Stimulated activated naive B cell treated with anti-CD40 and anti-IgM and Interleukin-4, amounts not matched to agents 10 μg/mL and 1 μg/mL and 100 μg/mL, for 72 hours (primary cell): ENCODE results near the gene BAHCC1.

Experiments used
- ATAC-seq, 2 donors: fragments of 150-1000 bp; cut with Tn5 transposase; replicated peaks; 2 replicates each; pipeline ENCODE4 v1.10.0; 2021; ENCODE audit warnings: moderate library complexity in 1 of 2
- DNase-seq: peaks from one replicate; pipeline ENCODE4 v3.0.0; 2021
- H3K27ac Mint-ChIP-seq: one replicate; pipeline ENCODE4 v1.8.0; 2022; ENCODE audit warnings: mild to moderate bottlenecking, mixed read lengths
- H3K27me3 Mint-ChIP-seq, 2 donors: one replicate each; pipeline ENCODE4 v1.8.0; 2022; ENCODE audit warnings: mixed read lengths in 2 of 2
- H3K36me3 Mint-ChIP-seq, 2 donors: one replicate each; pipeline ENCODE4 v1.8.0; 2022; ENCODE audit warnings: mixed read lengths in 2 of 2, mild to moderate bottlenecking in 1 of 2
- H3K4me1 Mint-ChIP-seq, 2 donors: one replicate each; pipeline ENCODE4 v1.8.0; 2022; ENCODE audit warnings: mixed read lengths in 2 of 2, mild to moderate bottlenecking in 1 of 2
- H3K4me3 Mint-ChIP-seq, 2 donors: one replicate each; pipeline ENCODE4 v1.8.0; 2022; ENCODE audit warnings: mild to moderate bottlenecking in 2 of 2, mixed read lengths in 2 of 2, moderate library complexity in 1 of 2
- H3K9me3 Mint-ChIP-seq, 2 donors: one replicate each; pipeline ENCODE4 v1.8.0; 2022; ENCODE audit warnings: mixed read lengths in 2 of 2, mild to moderate bottlenecking in 1 of 2

Gene BAHCC1

DNA sequence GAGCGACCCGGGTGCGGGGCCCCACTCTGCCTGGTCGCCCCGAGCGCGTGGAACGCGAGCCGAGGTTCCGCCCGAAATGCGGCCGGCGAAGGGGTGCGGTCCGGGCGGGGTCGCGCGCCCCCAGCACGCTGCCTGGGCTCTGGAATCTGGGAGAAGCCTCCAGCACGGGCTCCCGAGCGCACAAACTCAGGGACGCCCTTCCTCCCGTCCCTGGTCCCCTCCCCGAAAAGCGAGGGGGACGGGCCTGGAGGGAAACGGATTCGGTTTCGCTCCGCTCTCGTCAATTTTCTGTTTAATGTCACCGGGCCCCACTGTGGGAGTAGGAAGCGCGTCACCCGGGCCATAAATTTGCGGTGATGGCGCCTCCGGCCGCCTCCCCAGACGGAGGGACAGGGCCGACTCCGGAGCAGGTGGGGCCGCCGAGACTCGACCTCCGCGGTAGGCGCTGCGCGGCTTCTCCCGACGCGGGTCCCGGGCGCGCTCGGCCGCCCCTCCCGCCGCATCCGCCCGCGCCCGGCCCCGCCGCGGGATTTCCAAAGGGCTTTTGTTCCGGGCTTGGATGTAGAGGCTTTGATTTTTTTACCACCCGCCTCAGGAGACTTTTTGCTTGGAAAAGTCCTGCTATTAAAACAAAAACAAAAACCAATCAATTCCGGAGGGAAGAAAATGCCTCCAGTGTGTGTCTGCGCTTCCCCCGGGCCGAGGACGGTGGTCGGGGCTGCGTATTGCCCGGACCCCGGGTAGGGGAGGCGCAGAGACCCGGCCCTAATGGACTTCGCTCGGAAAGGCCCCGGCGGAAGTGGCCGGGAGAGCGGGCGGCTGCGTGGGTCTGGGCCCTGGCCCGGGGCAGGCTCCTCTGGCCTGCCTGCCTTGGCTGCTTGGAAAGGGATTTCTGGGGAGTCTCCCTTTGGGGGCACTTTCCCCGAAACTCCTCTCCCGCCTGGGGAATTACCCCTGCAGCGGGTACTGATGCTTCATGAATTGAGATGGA is 7.9 kb upstream of the BAHCC1 start:
- Mint-ChIP-seq H3K27me3 (peaks cover 53 to 74% of the 10 kb centered on the region in 2 donors), H3K4me1 (peaks cover 5 to 10% of the 10 kb centered on the region in 2 donors), H3K36me3 (no peaks in the 10 kb centered on the region), H3K27ac (peak overlapping the region; percentile 84), H3K9me3 (no peaks in the 10 kb centered on the region), H3K4me3 (peak overlapping the region; percentile 84 to 85)
- peak; percentile 79 to 82 for ATAC-seq
- peak; percentile 58 for DNase-seq

- ATAC-seq = no peak
- Mint-ChIP-seq H3K36me3 (no peaks in the 10 kb centered on the region), H3K9me3 (no peaks in the 10 kb centered on the region), H3K27me3 (peaks cover 58 to 76% of the 10 kb centered on the region in 2 donors), H3K4me3 (peak overlapping the region in 1 of 2 donors; percentile 85), H3K27ac (no peak overlapping the region), H3K4me1 (peaks cover 6 to 10% of the 10 kb centered on the region in 2 donors)
- DNase-seq = no peak
Observed at GRCh38 chr17:81388091-81388611, 7.1 kb upstream of the BAHCC1 start.

DNA sequence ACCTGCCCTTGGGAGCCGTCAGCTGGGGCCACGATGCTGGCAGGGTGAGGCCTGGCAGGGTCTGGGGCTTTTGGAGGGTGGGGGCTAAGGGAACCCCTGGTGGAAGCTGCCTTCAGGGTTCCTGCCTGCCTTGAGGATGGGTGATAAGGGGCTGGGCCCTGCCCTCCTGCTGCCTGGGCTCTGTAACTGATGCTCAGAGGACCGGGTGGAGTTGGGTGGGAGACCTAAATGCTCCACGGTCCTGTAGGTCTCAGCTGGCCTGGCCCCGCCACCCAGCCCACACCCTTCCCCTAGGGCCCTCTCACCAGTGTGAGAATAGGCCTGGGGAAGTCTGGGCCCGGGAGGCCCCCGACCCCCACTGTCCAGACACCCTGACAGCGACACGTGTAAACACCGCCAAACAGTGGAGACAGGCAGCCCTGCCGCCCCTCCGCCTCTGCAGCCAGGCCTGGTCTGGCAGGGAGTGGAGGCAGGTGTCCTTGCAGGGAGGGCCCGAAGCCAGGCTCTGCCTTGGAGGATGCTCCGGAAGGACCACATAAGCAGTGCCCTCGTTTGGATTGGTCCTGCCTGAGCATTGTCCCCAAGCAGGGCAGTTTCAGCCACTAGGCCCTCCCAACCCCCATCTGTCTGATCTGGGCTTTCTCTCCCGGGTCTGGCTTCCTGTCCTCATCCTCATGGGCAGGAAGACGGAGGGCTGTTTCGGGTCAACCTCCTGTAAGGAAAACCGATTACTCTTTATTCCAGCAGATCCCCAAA is 6.5 kb upstream of the BAHCC1 start:
- Mint-ChIP-seq H3K27ac (no peak overlapping the region), H3K9me3 (no peaks in the 10 kb centered on the region), H3K4me1 (peaks cover 6 to 11% of the 10 kb centered on the region in 2 donors), H3K4me3 (no peak overlapping the region), H3K36me3 (no peaks in the 10 kb centered on the region), H3K27me3 (peaks cover 54 to 70% of the 10 kb centered on the region in 2 donors)
- no peak for ATAC-seq
- no peak for DNase-seq

- Mint-ChIP-seq H3K4me3 (no peak overlapping the region), H3K9me3 (no peaks in the 10 kb centered on the region), H3K36me3 (no peaks in the 10 kb centered on the region), H3K27me3 (peaks cover 61 to 77% of the 10 kb centered on the region in 2 donors), H3K4me1 (peaks cover 10 to 19% of the 10 kb centered on the region in 2 donors), H3K27ac (no peak overlapping the region)
- DNase-seq (no peak), ATAC-seq (no peak)
Observed at GRCh38 chr17:81389585-81389984, 5.7 kb upstream of the BAHCC1 start.

DNA sequence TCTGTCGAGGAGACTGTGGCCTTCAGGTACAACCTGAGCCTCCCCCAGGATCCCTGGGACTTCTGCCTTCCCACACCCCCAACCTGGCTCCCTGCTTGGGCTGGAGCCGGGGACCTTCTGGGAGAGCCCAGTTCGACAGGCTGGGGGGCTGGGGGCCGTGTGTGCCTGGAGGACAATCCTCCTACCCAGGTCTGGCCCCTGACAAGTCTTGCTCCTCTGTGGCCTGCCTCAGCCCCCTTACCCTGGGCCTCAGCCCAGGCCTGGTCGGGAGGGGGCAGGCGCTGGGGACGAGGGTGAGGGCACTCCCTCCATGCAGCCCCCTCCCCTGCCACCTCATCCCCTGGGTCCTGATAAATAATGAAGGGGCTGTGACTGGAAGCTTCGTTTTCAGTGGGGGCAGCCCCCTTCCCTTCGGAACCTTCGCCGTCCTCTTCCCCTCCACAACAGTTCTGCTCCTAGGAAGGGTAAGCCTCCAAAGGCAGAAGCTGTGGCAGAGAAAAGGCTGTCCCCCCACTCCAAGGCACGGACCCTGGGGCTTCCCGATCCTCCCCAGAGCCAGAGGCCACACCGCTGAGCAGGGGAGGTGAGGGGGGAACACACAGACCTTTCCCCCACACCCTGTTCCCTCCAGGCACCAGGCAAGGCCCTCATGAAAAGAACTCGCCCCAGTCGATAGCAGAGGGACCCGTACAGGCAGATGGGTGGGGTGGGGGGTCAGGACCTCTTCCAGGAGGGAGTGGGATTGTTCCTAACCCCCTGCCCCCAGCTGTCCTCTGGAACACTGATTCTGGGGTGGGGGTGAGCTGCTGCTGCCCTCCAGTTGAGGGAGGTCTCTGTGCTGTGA is 5.0 kb upstream of the BAHCC1 start:
- H3K4me3 Mint-ChIP-seq = no peak overlapping the region
- H3K36me3 Mint-ChIP-seq = no peaks in the 10 kb centered on the region
- H3K27me3 Mint-ChIP-seq = peaks cover 60 to 77% of the 10 kb centered on the region in 2 donors
- ATAC-seq = no peak
- DNase-seq = no peak
- H3K27ac Mint-ChIP-seq = no peak overlapping the region
- no peaks in the 10 kb centered on the region for H3K9me3 Mint-ChIP-seq
- peaks cover 11 to 24% of the 10 kb centered on the region in 2 donors for H3K4me1 Mint-ChIP-seq

DNA sequence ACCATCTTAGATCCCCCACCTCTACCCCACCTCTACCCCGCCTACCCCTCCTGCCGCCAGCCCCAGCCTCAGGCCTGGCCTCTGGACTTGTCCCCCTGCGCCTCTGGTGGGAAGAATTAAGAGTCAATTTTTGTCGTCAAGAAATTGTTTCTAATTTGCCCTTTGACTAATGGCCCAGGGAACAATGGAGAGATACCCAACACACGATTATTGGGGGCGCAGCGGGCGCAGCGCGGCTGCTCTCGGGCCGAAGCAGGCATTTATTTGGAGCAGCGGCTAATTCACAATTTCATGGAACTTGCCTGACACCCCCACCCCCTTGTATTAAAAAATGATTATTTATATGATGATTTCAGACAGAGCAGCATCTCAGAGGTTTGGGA is 4.4 kb upstream of the BAHCC1 start:
- H3K27me3 Mint-ChIP-seq = peaks cover 55 to 74% of the 10 kb centered on the region in 2 donors
- no peaks in the 10 kb centered on the region for H3K36me3 Mint-ChIP-seq
- ATAC-seq = no peak
- H3K4me3 Mint-ChIP-seq = no peak overlapping the region
- H3K4me1 Mint-ChIP-seq = peaks cover 12 to 25% of the 10 kb centered on the region in 2 donors
- H3K27ac Mint-ChIP-seq = no peak overlapping the region
- no peak for DNase-seq
- no peaks in the 10 kb centered on the region for H3K9me3 Mint-ChIP-seq

GRCh38 chr17:81391293-81391935 is 3.8 kb upstream of the BAHCC1 start:
- H3K9me3 Mint-ChIP-seq = no peaks in the 10 kb centered on the region
- no peak overlapping the region for H3K27ac Mint-ChIP-seq
- H3K36me3 Mint-ChIP-seq = no peaks in the 10 kb centered on the region
- DNase-seq (no peak), ATAC-seq (no peak)
- H3K27me3 Mint-ChIP-seq = peaks cover 50 to 68% of the 10 kb centered on the region in 2 donors
- no peak overlapping the region for H3K4me3 Mint-ChIP-seq
- peaks cover 9 to 20% of the 10 kb centered on the region in 2 donors for H3K4me1 Mint-ChIP-seq

DNA sequence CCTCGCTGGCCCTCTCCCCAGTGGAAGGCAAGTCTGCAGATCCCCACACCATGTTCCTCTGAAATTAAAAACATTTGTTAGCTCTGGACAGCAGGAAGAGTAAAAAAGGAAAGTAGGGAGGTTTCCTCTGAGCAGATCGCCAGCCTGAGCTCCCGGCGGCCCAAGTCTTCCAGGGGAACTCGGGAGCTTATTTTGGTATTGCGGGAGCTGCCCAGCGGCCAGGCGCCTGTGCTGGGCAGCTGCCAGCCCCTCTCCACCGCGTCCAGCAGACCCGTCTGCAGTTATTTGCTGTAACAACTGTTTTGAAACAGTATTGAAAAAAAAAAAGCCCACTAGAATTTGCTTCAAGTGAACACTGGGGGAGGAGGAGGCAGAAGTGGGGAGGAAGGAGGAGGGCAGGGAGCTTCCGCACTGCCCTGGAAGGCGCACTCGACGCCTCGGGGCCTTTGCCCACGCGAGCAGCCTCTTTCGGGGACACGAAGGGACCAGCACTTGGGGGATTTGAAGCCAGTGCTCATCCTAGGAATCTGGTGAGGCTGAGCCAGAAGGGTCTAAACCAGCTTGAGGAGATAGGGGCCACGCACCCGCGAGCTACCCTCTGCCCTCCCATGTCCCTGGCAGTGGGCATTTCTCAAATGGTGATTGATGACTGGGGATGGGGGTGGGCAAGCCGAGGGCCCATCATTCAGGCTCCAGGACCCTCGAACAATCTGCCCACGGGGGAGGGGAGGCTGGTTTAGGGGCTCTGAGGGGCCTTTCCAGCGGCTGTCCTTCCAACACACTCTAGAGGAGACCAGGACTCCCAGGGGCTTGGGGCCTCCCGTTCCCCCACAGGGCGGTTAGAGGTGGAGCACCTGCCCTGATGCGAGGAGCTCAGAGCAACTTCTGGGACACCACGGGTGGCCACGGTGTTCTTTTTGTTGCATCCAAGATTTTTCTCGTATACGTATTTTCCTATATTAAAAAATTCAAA is 3.0 kb upstream of the BAHCC1 start:
- Mint-ChIP-seq H3K36me3 (no peaks in the 10 kb centered on the region), H3K9me3 (no peaks in the 10 kb centered on the region), H3K4me3 (peak overlapping the region; percentile 39 to 61), H3K27me3 (peaks cover 49 to 72% of the 10 kb centered on the region in 2 donors), H3K4me1 (peaks cover 9 to 17% of the 10 kb centered on the region in 2 donors), H3K27ac (no peak overlapping the region)
- DNase-seq (no peak), ATAC-seq (no peak)

GRCh38 chr17:81392909-81393654 is 2.2 kb upstream of the BAHCC1 start:
- Mint-ChIP-seq H3K9me3 (no peaks in the 10 kb centered on the region), H3K4me1 (peaks cover 12 to 22% of the 10 kb centered on the region in 2 donors), H3K4me3 (peak overlapping the region; percentile 39 to 61), H3K27ac (no peak overlapping the region), H3K36me3 (no peaks in the 10 kb centered on the region), H3K27me3 (peaks cover 46 to 74% of the 10 kb centered on the region in 2 donors)
- DNase-seq = no peak
- no peak for ATAC-seq

DNA sequence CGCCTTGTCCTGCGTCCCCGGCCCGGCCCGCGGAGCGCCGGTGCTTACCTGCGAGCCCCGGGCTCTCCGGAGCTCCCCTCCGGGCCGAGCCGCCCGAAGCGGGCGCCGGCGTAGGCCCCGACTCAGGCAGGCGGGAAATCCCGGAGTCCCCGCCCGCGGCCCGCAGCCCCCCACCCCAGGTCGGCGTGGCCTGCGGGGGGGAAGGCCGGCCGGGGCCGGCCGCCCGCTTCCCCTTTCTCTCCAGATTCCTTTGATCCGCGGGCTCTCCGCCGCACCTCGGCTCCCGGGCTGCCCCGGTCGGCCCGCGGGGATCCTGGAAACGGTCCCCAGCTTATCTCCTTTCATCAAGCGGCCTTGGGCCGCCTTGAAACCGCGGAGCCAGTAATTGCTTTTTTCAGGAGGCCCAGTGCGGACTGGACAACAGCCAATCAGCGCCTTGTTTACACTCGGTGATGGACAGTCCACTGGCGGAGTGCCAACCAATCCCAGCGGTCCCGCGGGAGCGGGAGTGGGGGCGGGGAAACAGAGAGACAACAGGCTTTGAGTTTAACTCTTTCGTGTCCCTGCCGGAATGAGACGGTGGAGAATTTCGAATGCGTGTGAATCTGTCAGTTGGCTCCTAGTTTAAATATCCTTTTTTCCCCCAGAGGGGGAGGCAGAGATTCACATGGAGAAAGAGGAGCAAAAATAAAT is 1.4 kb upstream of the BAHCC1 start:
- H3K9me3 Mint-ChIP-seq = no peaks in the 10 kb centered on the region
- peak; percentile 91 for DNase-seq
- peaks cover 47 to 73% of the 10 kb centered on the region in 2 donors for H3K27me3 Mint-ChIP-seq
- H3K4me3 Mint-ChIP-seq = peak overlapping the region; percentile 80 to 83
- peaks cover 15 to 28% of the 10 kb centered on the region in 2 donors for H3K4me1 Mint-ChIP-seq
- H3K27ac Mint-ChIP-seq = peak overlapping the region; percentile 92
- H3K36me3 Mint-ChIP-seq = peaks cover under 1 to 1% of the 10 kb centered on the region in 2 donors
- peak; percentile 61 to 67 for ATAC-seq

- Mint-ChIP-seq H3K27me3 (peaks cover 50 to 70% of the 10 kb centered on the region in 2 donors), H3K4me1 (peaks cover 16 to 31% of the 10 kb centered on the region in 2 donors), H3K9me3 (no peaks in the 10 kb centered on the region), H3K36me3 (peaks cover 1 to 3% of the 10 kb centered on the region in 2 donors), H3K27ac (no peak overlapping the region), H3K4me3 (peak overlapping the region; percentile 80 to 83)
- no peak for ATAC-seq
- no peak for DNase-seq
Observed at GRCh38 chr17:81394377-81394920, 808 bp upstream of the BAHCC1 start.
